SK-N-SH (cell line): ENCODE measurements around the gene NBPF12. TPM values are rescaled to one million over a fixed set of nuclear protein-coding genes. Genes with fewer than 3 reads are reported as not detected.
"Not testable (repeated sequence)": the region's sequence is repeated elsewhere in the genome, so short reads cannot be mapped to it uniquely, and the experiment has no call there.

Source experiments
- CTCF ChIA-PET: fragments of 300-600, 350-600 bp; formaldehyde crosslinking; extraction: SDS; loops from one replicate; lab custom pipeline; 2021; lab: Yijun Ruan, JAX
- POLR2A ChIA-PET: fragments of 350-600 bp; sonication (Branson Sonifier 250); formaldehyde crosslinking; extraction: SDS; loops from one replicate; lab custom pipeline; 2020; ENCODE audit warnings: antibody characterized with exemption, inconsistent platforms; lab: Yijun Ruan, JAX
- DNase-seq: peaks from one replicate; pipeline ENCODE4 v3.0.0; 2012
- H2AFZ ChIP-seq: fragments of 200-600 bp; sonication (generic); 2 replicates; pipeline ENCODE4 v1.8.1; 2016; ENCODE audit warnings: antibody characterized with exemption, mild to moderate bottlenecking, low read depth
- H3F3A ChIP-seq: fragments of 200-600 bp; sonication (generic); replicated peaks from 2 replicates; pipeline ENCODE3; 2016; ENCODE audit warnings: antibody characterized with exemption, mild to moderate bottlenecking; ENCODE audit not compliant: insufficient read depth
- H3K27ac ChIP-seq, 2 experiments: fragments of 200-500 bp in 1 of 2; fragments of 200-600 bp in 1 of 2; sonication (Bioruptor generic) in 1 of 2; sonication (generic), shearing (Covaris generic) in 1 of 2; 2 replicates each; pipeline versions ENCODE4 v1.5.1 to v1.6.1; 2014 to 2016; ENCODE audit warnings: low read depth in 2 of 2, inconsistent platforms in 1 of 2, low read length in 1 of 2, mild to moderate bottlenecking in 1 of 2, mixed read lengths in 1 of 2
- H3K27me3 ChIP-seq: fragments of 200-600 bp; sonication (generic), shearing (Covaris generic); 2 replicates; pipeline ENCODE4 v1.6.1; 2016; ENCODE audit warnings: mixed run types; ENCODE audit not compliant: insufficient read depth
- H3K36me3 ChIP-seq, 2 experiments: fragments of 200-500 bp in 1 of 2; fragments of 200-600 bp in 1 of 2; sonication (Bioruptor generic) in 1 of 2; sonication (generic) in 1 of 2; replicated peaks in 1 of 2; 2 replicates each; pipeline versions ENCODE3 to v1.5.1; 2014 to 2016; ENCODE audit warnings: low read length in 1 of 2, mild to moderate bottlenecking in 1 of 2; ENCODE audit not compliant: insufficient read depth in 2 of 2, control insufficient read depth in 1 of 2
- H3K4me1 ChIP-seq, 2 experiments: fragments of 200-500 bp in 1 of 2; fragments of 200-600 bp in 1 of 2; sonication (Bioruptor generic) in 1 of 2; sonication (generic), shearing (Covaris generic) in 1 of 2; 2 replicates each; pipeline versions ENCODE4 v1.5.1 to v1.6.1; 2014 to 2016; ENCODE audit warnings: low read depth in 1 of 2, low read length in 1 of 2, mixed run types in 1 of 2; ENCODE audit not compliant: insufficient read depth in 2 of 2, control insufficient read depth in 1 of 2
- H3K4me2 ChIP-seq: fragments of 200-600 bp; sonication (generic), shearing (Covaris generic); 2 replicates; pipeline ENCODE4 v1.6.1; 2017; ENCODE audit warnings: mixed run types
- H3K4me3 ChIP-seq, 2 experiments: fragments of 200-500 bp in 1 of 2; fragments of 200-600 bp in 1 of 2; sonication (Bioruptor generic) in 1 of 2; sonication (generic), shearing (Covaris generic) in 1 of 2; 2 replicates each; pipeline versions ENCODE4 v1.5.1 to v1.8.1; 2014 to 2016; ENCODE audit warnings: low read depth in 2 of 2, inconsistent platforms in 1 of 2, low read length in 1 of 2, mild to moderate bottlenecking in 1 of 2, mixed read lengths in 1 of 2, moderate library complexity in 1 of 2
- H3K79me2 ChIP-seq: fragments of 200-600 bp; sonication (generic); 2 replicates; pipeline ENCODE4 v1.8.1; 2017; ENCODE audit warnings: mild to moderate bottlenecking; ENCODE audit not compliant: insufficient read depth
- H3K9ac ChIP-seq: fragments of 200-600 bp; sonication (generic); 2 replicates; pipeline ENCODE4 v1.6.1; 2017; ENCODE audit warnings: mixed run types
- H3K9me2 ChIP-seq: fragments of 200-600 bp; sonication (generic); 2 replicates; pipeline ENCODE4 v1.6.1; 2017; ENCODE audit warnings: mixed run types
- H3K9me3 ChIP-seq: fragments of 200-600 bp; sonication (generic); 2 replicates; pipeline ENCODE4 v1.6.1; 2017; ENCODE audit warnings: mixed run types, mild to moderate bottlenecking, moderate library complexity
- H4K20me1 ChIP-seq: fragments of 200-600 bp; sonication (generic); 2 replicates; pipeline ENCODE4 v1.6.1; 2017; ENCODE audit warnings: mild to moderate bottlenecking, mixed run types; ENCODE audit not compliant: insufficient read depth
- WGBS: methylation state at CpG from one replicate; pipeline ENCODE4 v1.1.6; 2017; ENCODE audit warnings: low lambda C conversion rate; 5-methylcytosine and 5-hydroxymethylcytosine counted together
- polyA plus RNA-seq, 3 experiments: library from polyadenylated mRNA; depleted of rRNA; stranded (reverse); fragments of >200 nt; gene quantifications; 2 replicates each; pipeline ENCODE4 v1.2.3, GENCODE V29; 2012

NBPF12 gene
- polyA plus RNA-seq, 1 of the 3 experiments (the other 2 are of a cell fraction): 6.0 TPM

- H3K4me3 ChIP-seq, H3K9me2 ChIP-seq, H3K79me2 ChIP-seq, H3K9ac ChIP-seq, CTCF ChIA-PET, H3K9me3 ChIP-seq, POLR2A ChIA-PET, H3F3A ChIP-seq, H3K27me3 ChIP-seq, H3K4me2 ChIP-seq, H2AFZ ChIP-seq, H3K36me3 ChIP-seq, DNase-seq, H3K4me1 ChIP-seq, H4K20me1 ChIP-seq, H3K27ac ChIP-seq: not testable (repeated sequence)
- WGBS: no CpG with 5 or more reads among the region's 4 CpGs
Measured at GRCh38 chr1:146986450-146986849, 48.3 kb downstream of the NBPF12 start.

- H3K27me3 ChIP-seq, DNase-seq, H3K4me1 ChIP-seq, H3K4me3 ChIP-seq, H3K27ac ChIP-seq, H3K36me3 ChIP-seq, H3K9me2 ChIP-seq, H3K4me2 ChIP-seq, H3K79me2 ChIP-seq, POLR2A ChIA-PET, H3K9me3 ChIP-seq, H3K9ac ChIP-seq, CTCF ChIA-PET, H2AFZ ChIP-seq, H4K20me1 ChIP-seq, H3F3A ChIP-seq: not testable (repeated sequence)
- 84% methylated on average over 2 of the region's 2 CpGs for WGBS
Measured at GRCh38 chr1:146987502-146987901, 49.4 kb downstream of the NBPF12 start.

- H3K4me1 ChIP-seq, H3K9me2 ChIP-seq, H4K20me1 ChIP-seq, H3K36me3 ChIP-seq, H3K4me3 ChIP-seq, H3F3A ChIP-seq, DNase-seq, CTCF ChIA-PET, H3K27ac ChIP-seq, H2AFZ ChIP-seq, H3K4me2 ChIP-seq, H3K9me3 ChIP-seq, POLR2A ChIA-PET, H3K79me2 ChIP-seq, H3K27me3 ChIP-seq, H3K9ac ChIP-seq: not testable (repeated sequence)
- 93% methylated on average over 3 of the region's 3 CpGs for WGBS
Measured at GRCh38 chr1:146989455-146989854, 51.3 kb downstream of the NBPF12 start.

GRCh38 chr1:147008495-147008894 is 70.4 kb downstream of the NBPF12 start:
- WGBS: 5% methylated on average over 1 of the region's 1 CpG
- H3F3A ChIP-seq, H3K27ac ChIP-seq, CTCF ChIA-PET, H3K27me3 ChIP-seq, H2AFZ ChIP-seq, H3K9me3 ChIP-seq, H3K4me3 ChIP-seq, H3K79me2 ChIP-seq, H3K9me2 ChIP-seq, H3K36me3 ChIP-seq, H3K9ac ChIP-seq, H4K20me1 ChIP-seq, H3K4me1 ChIP-seq, H3K4me2 ChIP-seq, DNase-seq, POLR2A ChIA-PET: not testable (repeated sequence)

GRCh38 chr1:147026975-147027374 is 88.9 kb downstream of the NBPF12 start:
- H3F3A ChIP-seq, CTCF ChIA-PET, H3K4me1 ChIP-seq, H3K4me2 ChIP-seq, H3K27ac ChIP-seq, H3K4me3 ChIP-seq, POLR2A ChIA-PET, H3K9ac ChIP-seq, H3K9me2 ChIP-seq, H3K79me2 ChIP-seq, DNase-seq, H2AFZ ChIP-seq, H3K9me3 ChIP-seq, H3K27me3 ChIP-seq, H4K20me1 ChIP-seq, H3K36me3 ChIP-seq: not testable (repeated sequence)
- whole genome bisulfite sequencing: 11% methylated on average over 4 of the region's 4 CpGs

GRCh38 chr1:147030066-147030653 is 92.0 kb downstream of the NBPF12 start:
- WGBS: 6% methylated on average over 3 of the region's 4 CpGs
- CTCF ChIA-PET, POLR2A ChIA-PET, DNase-seq, H2AFZ ChIP-seq, H3K4me3 ChIP-seq, H3K79me2 ChIP-seq, H4K20me1 ChIP-seq, H3K9me3 ChIP-seq, H3K27me3 ChIP-seq, H3K9me2 ChIP-seq, H3K4me1 ChIP-seq, H3K9ac ChIP-seq, H3K4me2 ChIP-seq, H3F3A ChIP-seq, H3K27ac ChIP-seq, H3K36me3 ChIP-seq: not testable (repeated sequence)
